SU-DHL-6 (cell line): ENCODE measurements around the gene GID4.

Source experiments
- H2AFZ ChIP-seq: fragments of 200-600 bp; sonication (generic); 2 replicates; pipeline ENCODE4 v1.6.1; 2014; ENCODE audit warnings: low read depth, mild to moderate bottlenecking, moderate library complexity, mixed read lengths, antibody characterized with exemption, low read length; ENCODE audit not compliant: severe bottlenecking
- H3F3A ChIP-seq: fragments of 200-600 bp; shearing (Covaris generic); 2 replicates; pipeline ENCODE4 v1.6.0; 2016; ENCODE audit warnings: antibody characterized with exemption, mild to moderate bottlenecking; ENCODE audit not compliant: insufficient read depth
- H3K27ac ChIP-seq: fragments of 200-600 bp; sonication (generic); 2 replicates; pipeline ENCODE4 v1.5.1; 2016; ENCODE audit warnings: low read depth, mild to moderate bottlenecking, low read length, moderate library complexity, mixed read lengths
- H3K27me3 ChIP-seq: fragments of 200-600 bp; sonication (generic), shearing (Covaris generic); 2 replicates; pipeline ENCODE4 v1.6.0; 2014; ENCODE audit warnings: mild to moderate bottlenecking, low read length
- H3K36me3 ChIP-seq: fragments of 200-600 bp; sonication (generic); 2 replicates; pipeline ENCODE4 v1.6.1; 2014; ENCODE audit warnings: mild to moderate bottlenecking, low read length, mixed read lengths
- H3K4me2 ChIP-seq: fragments of 300-600, 200-600 bp; shearing (Covaris generic), sonication (generic); 2 replicates; pipeline ENCODE4 v1.6.0; 2014; ENCODE audit warnings: low read length, low read depth, mild to moderate bottlenecking; ENCODE audit not compliant: poor library complexity, severe bottlenecking
- H3K4me3 ChIP-seq: fragments of 200-600 bp; sonication (generic); 2 replicates; pipeline ENCODE4 v1.5.1; 2014; ENCODE audit warnings: antibody characterized with exemption, low read length, mild to moderate bottlenecking, mixed read lengths; ENCODE audit not compliant: insufficient read depth, poor library complexity, severe bottlenecking
- H3K79me2 ChIP-seq: fragments of 200-600 bp; sonication (generic); 2 replicates; pipeline ENCODE4 v1.6.1; 2014; ENCODE audit warnings: mild to moderate bottlenecking, low read length, moderate library complexity; ENCODE audit not compliant: insufficient read depth
- H3K9ac ChIP-seq: fragments of 200-600 bp; sonication (generic); 2 replicates; pipeline ENCODE4 v1.7.0; 2014; ENCODE audit warnings: mild to moderate bottlenecking, low read length
- H3K9me2 ChIP-seq: fragments of 200-600 bp; sonication (generic); replicated peaks from 2 replicates; pipeline ENCODE4 v1.6.1; 2014; ENCODE audit warnings: low read length; ENCODE audit not compliant: insufficient read depth
- H3K9me3 ChIP-seq: fragments of 200-600 bp; sonication (generic); 2 replicates; pipeline ENCODE4 v1.6.1; 2014; ENCODE audit warnings: low read length, mixed read lengths; ENCODE audit not compliant: insufficient read depth
- H4K20me1 ChIP-seq: fragments of 200-600 bp; sonication (generic); 2 replicates; pipeline ENCODE4 v1.6.1; 2014; ENCODE audit warnings: low read depth, mild to moderate bottlenecking, antibody characterized with exemption, low read length, moderate library complexity, mixed read lengths
- EZH2phosphoT487 ChIP-seq: fragments of 200-600 bp; sonication (generic), shearing (Covaris generic); conservative IDR thresholded peaks from 2 replicates; pipeline ENCODE4 v1.6.1; 2018; ENCODE audit warnings: mild to moderate bottlenecking, antibody characterized with exemption, low read length, moderate library complexity, mixed read lengths
- TF ChIP-seq, protein P1 (sequence below): fragments of 200-600 bp; sonication (generic); IDR thresholded peaks from one replicate; pipeline ENCODE4 v1.5.1; 2017; ENCODE audit warnings: antibody characterized with exemption, mild to moderate bottlenecking, low read length, moderate library complexity; ENCODE audit not compliant: insufficient read depth, poor library complexity, severe bottlenecking

Gene GID4

DNA sequence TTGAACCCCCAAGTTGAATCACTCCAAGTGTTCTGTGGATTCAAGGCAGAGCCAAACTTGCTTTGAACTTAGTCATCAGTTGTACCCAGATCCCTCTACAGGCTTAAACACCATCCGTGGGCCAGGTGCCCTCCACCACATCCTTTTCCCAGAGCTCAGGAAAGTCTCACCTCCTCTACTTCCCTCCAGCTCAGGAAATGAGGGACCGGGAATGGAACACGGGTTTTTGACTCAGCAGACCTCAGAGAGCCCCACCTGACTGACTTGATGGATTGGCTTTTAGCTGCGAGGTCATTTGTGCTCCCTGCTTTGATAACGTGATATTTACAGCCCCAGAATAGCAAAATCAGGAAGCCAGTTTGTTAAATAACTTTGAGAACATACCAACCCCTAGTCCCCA, 20.1 kb downstream of the GID4 start:
- Histone ChIP-seq H3K9ac (no peak overlapping the region), H3K36me3 (no peaks in the 10 kb centered on the region), H3K4me2 (no peak overlapping the region), H3K79me2 (no peaks in the 10 kb centered on the region), H3F3A (no peaks in the 10 kb centered on the region), H3K27ac (no peak overlapping the region), H3K9me3 (no peaks in the 10 kb centered on the region), H3K4me3 (no peak overlapping the region), H3K9me2 (no peaks in the 10 kb centered on the region), H3K27me3 (no peaks in the 10 kb centered on the region), H4K20me1 (no peaks in the 10 kb centered on the region), H2AFZ (no peak overlapping the region)
- TF ChIP-seq EZH2phosphoT487: no peak
- TF ChIP-seq, protein P1, sequence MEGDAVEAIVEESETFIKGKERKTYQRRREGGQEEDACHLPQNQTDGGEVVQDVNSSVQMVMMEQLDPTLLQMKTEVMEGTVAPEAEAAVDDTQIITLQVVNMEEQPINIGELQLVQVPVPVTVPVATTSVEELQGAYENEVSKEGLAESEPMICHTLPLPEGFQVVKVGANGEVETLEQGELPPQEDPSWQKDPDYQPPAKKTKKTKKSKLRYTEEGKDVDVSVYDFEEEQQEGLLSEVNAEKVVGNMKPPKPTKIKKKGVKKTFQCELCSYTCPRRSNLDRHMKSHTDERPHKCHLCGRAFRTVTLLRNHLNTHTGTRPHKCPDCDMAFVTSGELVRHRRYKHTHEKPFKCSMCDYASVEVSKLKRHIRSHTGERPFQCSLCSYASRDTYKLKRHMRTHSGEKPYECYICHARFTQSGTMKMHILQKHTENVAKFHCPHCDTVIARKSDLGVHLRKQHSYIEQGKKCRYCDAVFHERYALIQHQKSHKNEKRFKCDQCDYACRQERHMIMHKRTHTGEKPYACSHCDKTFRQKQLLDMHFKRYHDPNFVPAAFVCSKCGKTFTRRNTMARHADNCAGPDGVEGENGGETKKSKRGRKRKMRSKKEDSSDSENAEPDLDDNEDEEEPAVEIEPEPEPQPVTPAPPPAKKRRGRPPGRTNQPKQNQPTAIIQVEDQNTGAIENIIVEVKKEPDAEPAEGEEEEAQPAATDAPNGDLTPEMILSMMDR: no peak

GRCh38 chr17:18064053-18064452, 24.8 kb downstream of the GID4 start:
- H3F3A ChIP-seq: no peaks in the 10 kb centered on the region
- TF ChIP-seq EZH2phosphoT487: no peak
- TF ChIP-seq, protein P1: no peak
- no peak overlapping the region for H3K4me2 ChIP-seq
- no peaks in the 10 kb centered on the region for H3K9me2 ChIP-seq
- H3K27ac ChIP-seq: no peak overlapping the region
- H3K9ac ChIP-seq: no peak overlapping the region
- no peaks in the 10 kb centered on the region for H3K79me2 ChIP-seq
- H3K36me3 ChIP-seq: no peaks in the 10 kb centered on the region
- H3K4me3 ChIP-seq: no peak overlapping the region
- H2AFZ ChIP-seq: no peak overlapping the region
- no peaks in the 10 kb centered on the region for H4K20me1 ChIP-seq
- no peaks in the 10 kb centered on the region for H3K27me3 ChIP-seq
- H3K9me3 ChIP-seq: no peaks in the 10 kb centered on the region

DNA sequence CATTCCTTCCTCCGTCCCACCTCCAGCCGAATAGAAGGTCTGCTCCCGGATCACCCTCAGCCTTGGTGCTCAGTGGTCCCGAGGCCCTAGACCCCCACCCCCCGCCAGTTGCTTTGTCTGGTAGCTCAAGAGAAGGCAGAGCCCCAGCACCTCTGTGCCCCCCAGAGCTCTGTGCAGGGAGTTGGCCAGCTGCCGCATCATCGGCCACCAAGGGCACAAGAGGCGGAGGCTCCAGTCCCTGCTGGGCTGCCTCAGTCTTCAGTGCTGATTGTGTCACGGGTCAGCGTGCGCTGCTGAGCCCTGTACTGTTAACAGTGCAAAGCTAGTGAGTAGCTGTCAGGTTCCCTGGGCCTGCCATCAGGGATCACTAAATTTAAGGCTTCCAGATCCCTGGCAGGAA, 26.3 kb downstream of the GID4 start:
- no peak for TF ChIP-seq EZH2phosphoT487
- TF ChIP-seq, protein P1: no peak
- no peaks in the 10 kb centered on the region for H3K27me3 ChIP-seq
- H4K20me1 ChIP-seq: no peaks in the 10 kb centered on the region
- H3K9ac ChIP-seq: no peak overlapping the region
- no peak overlapping the region for H3K4me2 ChIP-seq
- no peaks in the 10 kb centered on the region for H3K36me3 ChIP-seq
- no peaks in the 10 kb centered on the region for H3F3A ChIP-seq
- no peak overlapping the region for H3K4me3 ChIP-seq
- no peaks in the 10 kb centered on the region for H3K79me2 ChIP-seq
- no peaks in the 10 kb centered on the region for H3K9me3 ChIP-seq
- no peaks in the 10 kb centered on the region for H3K9me2 ChIP-seq
- no peak overlapping the region for H2AFZ ChIP-seq
- H3K27ac ChIP-seq: no peak overlapping the region
